ENCODE data around the gene LMNTD2. TPM values are rescaled to one million over a fixed set of nuclear protein-coding genes. Genes with fewer than 3 reads are reported as not detected.

LMNTD2 gene
- total RNA-seq, 1 experiment from 2014 or later, result 7.8 TPM

DNA sequence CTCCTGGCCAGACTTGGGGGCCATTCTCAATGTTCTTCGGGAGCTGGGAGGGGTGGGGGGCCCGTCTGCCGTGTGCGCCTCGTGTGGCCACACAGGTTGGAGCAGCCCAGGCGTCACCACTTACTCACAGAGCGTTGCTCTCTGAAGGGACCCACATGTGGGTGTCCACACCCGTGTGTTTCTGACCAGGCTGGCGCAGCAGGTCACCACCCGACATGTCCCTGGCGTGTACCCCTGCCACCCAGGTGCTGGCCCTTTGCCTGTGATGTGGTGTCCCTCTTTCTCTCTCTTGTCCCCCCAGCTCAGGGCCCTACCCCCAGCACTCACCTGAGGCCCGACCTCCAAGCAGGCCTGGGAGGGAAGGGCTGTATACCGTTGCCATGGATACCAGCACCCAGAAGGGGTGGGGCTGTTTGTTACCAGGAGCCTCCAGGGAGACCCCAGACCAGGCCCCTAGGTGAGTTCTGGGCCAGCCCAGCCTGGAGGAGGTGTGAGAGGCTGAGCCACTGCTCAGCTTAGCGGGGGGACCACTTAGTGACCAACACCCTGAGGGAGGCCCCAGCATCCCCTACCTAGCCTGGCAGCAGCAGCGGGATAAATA lies 1.4 kb downstream of the LMNTD2 start:
- BruUV-seq (replicated peaks), result no TSS peak
- H3K9me3 Mint-ChIP-seq (ENCODE audit: low read depth, unreplicated experiment), result no peaks in the 10 kb centered on the region
- DNase-seq, result no peak
- H3K27ac Mint-ChIP-seq (ENCODE audit: unreplicated experiment), result peak overlapping the region; percentile 13
- H3K4me1 Mint-ChIP-seq (ENCODE audit: low read depth, unreplicated experiment), result no peaks in the 10 kb centered on the region
- CTCF ChIA-PET, result no interaction called here
- TF ChIP-seq, protein P1, sequence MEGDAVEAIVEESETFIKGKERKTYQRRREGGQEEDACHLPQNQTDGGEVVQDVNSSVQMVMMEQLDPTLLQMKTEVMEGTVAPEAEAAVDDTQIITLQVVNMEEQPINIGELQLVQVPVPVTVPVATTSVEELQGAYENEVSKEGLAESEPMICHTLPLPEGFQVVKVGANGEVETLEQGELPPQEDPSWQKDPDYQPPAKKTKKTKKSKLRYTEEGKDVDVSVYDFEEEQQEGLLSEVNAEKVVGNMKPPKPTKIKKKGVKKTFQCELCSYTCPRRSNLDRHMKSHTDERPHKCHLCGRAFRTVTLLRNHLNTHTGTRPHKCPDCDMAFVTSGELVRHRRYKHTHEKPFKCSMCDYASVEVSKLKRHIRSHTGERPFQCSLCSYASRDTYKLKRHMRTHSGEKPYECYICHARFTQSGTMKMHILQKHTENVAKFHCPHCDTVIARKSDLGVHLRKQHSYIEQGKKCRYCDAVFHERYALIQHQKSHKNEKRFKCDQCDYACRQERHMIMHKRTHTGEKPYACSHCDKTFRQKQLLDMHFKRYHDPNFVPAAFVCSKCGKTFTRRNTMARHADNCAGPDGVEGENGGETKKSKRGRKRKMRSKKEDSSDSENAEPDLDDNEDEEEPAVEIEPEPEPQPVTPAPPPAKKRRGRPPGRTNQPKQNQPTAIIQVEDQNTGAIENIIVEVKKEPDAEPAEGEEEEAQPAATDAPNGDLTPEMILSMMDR (IDR thresholded peaks at IDR 0.05; ENCODE audit: unreplicated experiment), result no peak
- no peak overlapping the region for H3K4me3 Mint-ChIP-seq (ENCODE audit: low read depth, unreplicated experiment)
- peaks cover 70% of the 10 kb centered on the region for H3K36me3 Mint-ChIP-seq (ENCODE audit: insufficient read depth, unreplicated experiment)
- no peaks in the 10 kb centered on the region for H3K27me3 Mint-ChIP-seq (ENCODE audit: unreplicated experiment)
- intact Hi-C loops (cut with micrococcal nuclease; ENCODE audit: unreplicated experiment), result loop anchor here (10.0 kb wide), 1 partner anchor 166 kb away; no protein-coding TSS in a partner anchor

DNA sequence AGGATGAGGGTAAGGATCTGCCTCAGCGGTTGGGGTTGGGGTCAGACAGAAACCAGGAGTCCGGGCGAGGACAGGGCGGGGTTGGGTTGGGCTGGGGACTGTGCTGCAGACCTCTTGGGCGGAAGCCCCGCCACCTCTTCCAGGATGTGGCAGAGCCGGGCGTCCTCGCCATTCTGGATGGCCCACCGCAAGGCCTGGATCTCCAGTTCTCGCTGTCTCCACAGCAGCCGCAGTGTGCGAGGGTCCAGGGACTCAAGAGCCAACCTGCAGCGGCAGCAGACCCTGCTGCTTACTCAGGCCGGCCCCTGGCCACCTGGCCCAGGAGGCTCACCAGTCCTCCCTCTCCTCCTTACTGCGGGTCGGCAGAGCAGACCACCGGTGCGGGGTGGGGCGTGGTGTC lies 2.0 kb downstream of the LMNTD2 start:
- Mint-ChIP-seq H3K4me1 (ENCODE audit: low read depth, unreplicated experiment) (no peaks in the 10 kb centered on the region), H3K27ac (ENCODE audit: unreplicated experiment) (no peak overlapping the region), H3K4me3 (ENCODE audit: low read depth, unreplicated experiment) (no peak overlapping the region), H3K27me3 (ENCODE audit: unreplicated experiment) (no peaks in the 10 kb centered on the region), H3K36me3 (ENCODE audit: insufficient read depth, unreplicated experiment) (peaks cover 64% of the 10 kb centered on the region), H3K9me3 (ENCODE audit: low read depth, unreplicated experiment) (no peaks in the 10 kb centered on the region)
- CTCF ChIA-PET, result no interaction called here
- TF ChIP-seq, protein P1 (IDR thresholded peaks at IDR 0.05; ENCODE audit: unreplicated experiment), result no peak
- DNase-seq, result no peak
- BruUV-seq (replicated peaks), result no TSS peak
- intact Hi-C loops (cut with micrococcal nuclease; ENCODE audit: unreplicated experiment), result loop anchor here (10.0 kb wide), 1 partner anchor 166 kb away; no protein-coding TSS in a partner anchor

DNA sequence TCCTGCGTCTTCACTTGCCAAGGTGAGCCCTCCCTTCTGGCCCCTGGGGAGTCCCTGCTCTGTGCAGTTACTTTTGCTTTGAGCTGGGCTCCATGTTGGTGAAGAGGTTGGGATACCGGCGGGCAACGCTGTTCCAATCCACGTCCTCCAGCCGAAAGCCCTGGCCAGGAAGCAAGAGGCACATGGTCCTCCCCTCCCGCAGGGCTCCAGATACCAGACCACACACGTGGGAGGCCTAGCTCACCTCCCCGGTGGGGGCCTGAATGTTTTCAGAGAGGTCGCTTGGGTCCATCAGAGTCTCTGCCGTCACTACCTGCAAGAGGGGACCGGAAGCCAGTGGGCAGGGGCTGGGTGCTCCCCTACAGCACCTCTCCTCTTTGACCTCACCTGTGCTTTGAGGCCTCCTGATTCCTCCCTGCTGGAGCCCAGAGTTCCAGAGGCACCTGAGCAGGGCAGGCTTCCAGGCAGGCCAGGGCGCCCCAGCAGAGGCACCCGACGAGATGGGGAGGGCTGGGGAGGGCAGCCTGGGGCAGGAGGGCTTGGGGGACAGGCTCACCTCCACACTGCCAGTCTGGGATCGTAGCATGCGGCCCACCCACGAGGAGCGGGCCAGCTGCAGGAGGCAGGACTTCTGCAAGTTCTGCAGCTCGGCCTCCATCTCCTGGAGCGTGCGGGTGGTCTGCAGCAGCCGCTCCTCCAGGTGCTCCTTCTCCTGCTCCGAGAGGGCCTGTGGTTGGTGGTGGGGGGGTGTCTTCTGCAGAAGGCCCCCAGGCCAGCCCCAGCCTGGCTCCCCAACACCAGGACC lies 3.0 kb downstream of the LMNTD2 start:
- Mint-ChIP-seq H3K27ac (ENCODE audit: unreplicated experiment) (no peak overlapping the region), H3K27me3 (ENCODE audit: unreplicated experiment) (no peaks in the 10 kb centered on the region), H3K4me1 (ENCODE audit: low read depth, unreplicated experiment) (no peaks in the 10 kb centered on the region), H3K9me3 (ENCODE audit: low read depth, unreplicated experiment) (no peaks in the 10 kb centered on the region), H3K4me3 (ENCODE audit: low read depth, unreplicated experiment) (no peak overlapping the region), H3K36me3 (ENCODE audit: insufficient read depth, unreplicated experiment) (peaks cover 65% of the 10 kb centered on the region)
- intact Hi-C loops (cut with micrococcal nuclease; ENCODE audit: unreplicated experiment), result loop anchor here (10.0 kb wide), 1 partner anchor 167 kb away; no protein-coding TSS in a partner anchor
- no peak for DNase-seq
- CTCF ChIA-PET, result interaction anchor here (0.5 kb wide), 1 partner anchor 147 kb away, joined by 4 read pairs; no protein-coding TSS in a partner anchor
- TF ChIP-seq, protein P1 (IDR thresholded peaks at IDR 0.05; ENCODE audit: unreplicated experiment), result no peak
- BruUV-seq (replicated peaks), result no TSS peak

DNA sequence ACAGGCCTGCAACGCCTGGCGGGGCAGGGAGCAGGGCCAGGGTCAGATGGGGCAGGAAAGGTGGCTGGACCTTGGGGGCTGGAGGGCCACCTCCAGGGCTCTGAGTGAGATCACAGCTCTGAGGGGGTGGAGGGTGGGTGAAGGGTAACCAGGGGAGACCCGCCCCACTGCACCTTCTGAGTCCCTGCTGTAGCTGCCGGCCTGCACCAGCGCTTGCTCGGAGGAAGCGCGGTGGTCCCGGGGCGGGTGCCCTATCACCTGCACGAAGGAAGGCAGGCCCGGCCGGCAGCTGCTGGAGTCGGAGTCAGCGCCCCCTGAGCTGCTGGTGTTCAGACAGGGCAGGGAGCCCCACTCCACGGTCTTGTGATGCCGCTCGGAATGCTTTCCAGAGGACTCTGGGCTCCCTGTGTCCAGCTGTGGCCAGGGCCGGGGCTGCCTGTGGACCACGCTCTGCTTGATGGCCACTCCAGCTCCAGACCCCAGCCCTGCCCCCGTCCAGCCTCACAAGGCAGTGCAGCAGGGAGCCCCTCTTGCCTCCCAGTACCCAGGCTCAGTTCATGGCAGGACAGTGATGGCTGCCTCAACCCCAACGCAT lies 3.8 kb downstream of the LMNTD2 start:
- TF ChIP-seq, protein P1 (IDR thresholded peaks at IDR 0.05; ENCODE audit: unreplicated experiment), result no peak
- H3K4me1 Mint-ChIP-seq (ENCODE audit: low read depth, unreplicated experiment), result no peaks in the 10 kb centered on the region

More for the DNA sequence above, 3.8 kb downstream of the LMNTD2 start:
- intact Hi-C loops (cut with micrococcal nuclease; ENCODE audit: unreplicated experiment), result loop anchor here (10.0 kb wide), 1 partner anchor 168 kb away; no protein-coding TSS in a partner anchor
- DNase-seq, result no peak
- no peak overlapping the region for H3K27ac Mint-ChIP-seq (ENCODE audit: unreplicated experiment)
- no peaks in the 10 kb centered on the region for H3K27me3 Mint-ChIP-seq (ENCODE audit: unreplicated experiment)
- BruUV-seq (replicated peaks), result no TSS peak
- H3K9me3 Mint-ChIP-seq (ENCODE audit: low read depth, unreplicated experiment), result no peaks in the 10 kb centered on the region
- CTCF ChIA-PET, result interaction anchor here (0.9 kb wide), 1 partner anchor 31 kb away, joined by 3 read pairs; no protein-coding TSS in a partner anchor
- H3K36me3 Mint-ChIP-seq (ENCODE audit: insufficient read depth, unreplicated experiment), result peaks cover 60% of the 10 kb centered on the region
- peak overlapping the region; percentile 54 for H3K4me3 Mint-ChIP-seq (ENCODE audit: low read depth, unreplicated experiment)
